ENCODE data around the gene PGLYRP4.

Gene PGLYRP4

GRCh38 chr1:153389401-153389800 is 40.8 kb upstream of the PGLYRP4 start:
- no peak overlapping the region for H3K4me3 ChIP-seq (ENCODE audit: low read depth, low read length)
- no peak for DNase-seq (ENCODE audit: low read depth)
- TF ChIP-seq CTCF (IDR thresholded peaks at IDR 0.05; ENCODE audit: control insufficient read depth, extremely low read depth, insufficient read depth) = no peak

GRCh38 chr1:153387785-153388184 is 39.1 kb upstream of the PGLYRP4 start:
- DNase-seq (ENCODE audit: low read depth) = no peak

GRCh38 chr1:153387001-153387400 is 38.4 kb upstream of the PGLYRP4 start:
- no peak overlapping the region for H3K4me3 ChIP-seq (ENCODE audit: low read depth, low read length)
- no peak for TF ChIP-seq CTCF (IDR thresholded peaks at IDR 0.05; ENCODE audit: control insufficient read depth, extremely low read depth, insufficient read depth)
- no peak for DNase-seq (ENCODE audit: low read depth)

More at GRCh38 chr1:153387785-153388184, 39.1 kb upstream of the PGLYRP4 start:
- no peak overlapping the region for H3K4me3 ChIP-seq (ENCODE audit: low read depth, low read length)
- no peak for TF ChIP-seq CTCF (IDR thresholded peaks at IDR 0.05; ENCODE audit: control insufficient read depth, extremely low read depth, insufficient read depth)

GRCh38 chr1:153386500-153386901 is 37.9 kb upstream of the PGLYRP4 start:
- no peak for DNase-seq (ENCODE audit: low read depth)
- no peak overlapping the region for H3K4me3 ChIP-seq (ENCODE audit: low read depth, low read length)
- TF ChIP-seq CTCF (IDR thresholded peaks at IDR 0.05; ENCODE audit: control insufficient read depth, extremely low read depth, insufficient read depth) = no peak

GRCh38 chr1:153384958-153385580 is 36.4 kb upstream of the PGLYRP4 start:
- DNase-seq (ENCODE audit: low read depth) = no peak
- no peak for TF ChIP-seq CTCF (IDR thresholded peaks at IDR 0.05; ENCODE audit: control insufficient read depth, extremely low read depth, insufficient read depth)
- H3K4me3 ChIP-seq (ENCODE audit: low read depth, low read length) = no peak overlapping the region

- no peak for DNase-seq (ENCODE audit: low read depth)
- no peak for TF ChIP-seq CTCF (IDR thresholded peaks at IDR 0.05; ENCODE audit: control insufficient read depth, extremely low read depth, insufficient read depth)
- H3K4me3 ChIP-seq (ENCODE audit: low read depth, low read length) = no peak overlapping the region
These were observed 32.1 kb upstream of the PGLYRP4 start for GRCh38 chr1:153380711-153381110.

- no peak for TF ChIP-seq CTCF (IDR thresholded peaks at IDR 0.05; ENCODE audit: control insufficient read depth, extremely low read depth, insufficient read depth)
- DNase-seq (ENCODE audit: low read depth) = no peak
- H3K4me3 ChIP-seq (ENCODE audit: low read depth, low read length) = no peak overlapping the region
These were observed 30.9 kb upstream of the PGLYRP4 start for GRCh38 chr1:153379591-153379990.

All from LNCaP clone FGC (cell line).